HepG2 (cell line): ENCODE measurements around the gene SF3B6. TPM values are rescaled to one million over a fixed set of nuclear protein-coding genes. Genes with fewer than 3 reads are reported as not detected.

ENCODE experiments used
- ATAC-seq: fragments of 200-7000 bp; cut with Tn5 transposase; 3 replicates; pipeline ENCODE4 v1.9.1; 2020; ENCODE audit warnings: mild to moderate bottlenecking, moderate library complexity
- BruUV-seq: library from RNA; stranded (reverse); fragments of 400-500 nt; replicated peaks from 2 replicates; lab custom pipeline; 2021; lab: Mats Ljungman, UMichigan
- CTCF ChIA-PET: fragments of 300-600 bp; formaldehyde crosslinking; extraction: SDS; loops from one replicate; lab custom pipeline; 2021; ENCODE audit warnings: low total read pairs, inconsistent platforms, low intra/inter-chr PET ratio; lab: Yijun Ruan, JAX
- POLR2A ChIA-PET: fragments of 350-600 bp; sonication (Branson Sonifier 250); formaldehyde crosslinking; loops from one replicate; lab custom pipeline; 2020; ENCODE audit warnings: antibody characterized with exemption, inconsistent platforms; lab: Yijun Ruan, JAX
- DNase-seq: peaks from one replicate; pipeline ENCODE4 v3.0.0-alpha.2; 2015; ENCODE audit warnings: low spot score
- FAIRE-seq: peaks from 3 replicates; lab custom pipeline; 2011; peaks lifted over from hg19 to GRCh38; lab: Jason Lieb, UNC
- H2AFZ ChIP-seq: one replicate; pipeline ENCODE4 v1.6.1; 2011; ENCODE audit warnings: low read length, inconsistent platforms
- H3K27ac ChIP-seq: fragments of 300-600 bp; 3 replicates; pipeline ENCODE4 v1.8.0; 2011; ENCODE audit warnings: mixed run types, mild to moderate bottlenecking, mixed read lengths, low read length, inconsistent platforms; ENCODE audit not compliant: insufficient read depth; ENCODE audit errors: extremely low read length
- H3K27me3 ChIP-seq, 2 experiments: fragments of 200-600 bp in 1 of 2; 2 replicates in 1 of 2; 3 replicates in 1 of 2; pipeline versions ENCODE4 v1.6.0 to v1.8.0; 2011; ENCODE audit warnings: low read length in 2 of 2, mild to moderate bottlenecking in 2 of 2, moderate library complexity in 2 of 2, inconsistent platforms in 1 of 2; ENCODE audit not compliant: insufficient read depth in 2 of 2, control insufficient read depth in 1 of 2
- H3K36me3 ChIP-seq, 2 experiments: fragments of 200-600 bp in 1 of 2; replicated peaks in 1 of 2; 2 replicates in 1 of 2; 3 replicates in 1 of 2; pipeline versions ENCODE4 v1.5.1 to v1.8.0; 2011; ENCODE audit warnings: low read length in 2 of 2, inconsistent platforms in 1 of 2; ENCODE audit not compliant: insufficient read depth in 2 of 2, control insufficient read depth in 1 of 2
- H3K4me1 ChIP-seq: 2 replicates; pipeline ENCODE4 v1.5.1; 2012; ENCODE audit warnings: low read length, inconsistent platforms; ENCODE audit not compliant: insufficient read depth
- H3K4me2 ChIP-seq: 2 replicates; pipeline ENCODE4 v1.6.0; 2011; ENCODE audit warnings: low read depth, low read length, inconsistent platforms
- H3K4me3 ChIP-seq, 3 experiments: fragments of 200-600 bp in 1 of 3; sonication (generic), shearing (Covaris generic) in 1 of 3; replicated peaks in 1 of 3; 2 replicates each; pipeline ENCODE4 v1.5.1; 2011 to 2016; ENCODE audit warnings: low read length in 3 of 3, inconsistent platforms in 2 of 3, low read depth in 2 of 3, mild to moderate bottlenecking in 2 of 3, control low read depth in 1 of 3, mixed read lengths in 1 of 3; ENCODE audit not compliant: insufficient read depth in 1 of 3
- H3K79me2 ChIP-seq: one replicate; pipeline ENCODE4 v1.6.1; 2011; ENCODE audit warnings: low read length, inconsistent platforms; ENCODE audit not compliant: insufficient read depth
- H3K9ac ChIP-seq: 2 replicates; pipeline ENCODE4 v1.6.0; 2011; ENCODE audit warnings: mild to moderate bottlenecking, low read depth, low read length, inconsistent platforms; ENCODE audit not compliant: insufficient read depth
- H3K9me3 ChIP-seq: 2 replicates; pipeline ENCODE4 v1.5.1; 2012; ENCODE audit warnings: mild to moderate bottlenecking, low read length
- H4K20me1 ChIP-seq: 2 replicates; pipeline ENCODE4 v1.6.0; 2011; ENCODE audit warnings: inconsistent platforms, mild to moderate bottlenecking, low read length, moderate library complexity; ENCODE audit not compliant: insufficient read depth
- AGO2 ChIP-seq: fragments of 200-400 bp; formaldehyde crosslinking; optimal IDR thresholded peaks from 2 replicates; pipeline ENCODE3; 2017; ENCODE audit warnings: mild to moderate bottlenecking, low read depth, low read length, moderate library complexity
- DMAP1 ChIP-seq: IDR thresholded peaks from 2 replicates; pipeline ENCODE4 v1.6.1; 2016
- HNRNPL ChIP-seq: fragments of 200-400 bp; formaldehyde crosslinking; IDR thresholded peaks from 2 replicates; pipeline ENCODE4 v1.6.1; 2017; ENCODE audit warnings: mild to moderate bottlenecking, low read depth, low read length
- RBAK ChIP-seq: sonication (generic); formaldehyde crosslinking; IDR thresholded peaks from 2 replicates; pipeline ENCODE4 v1.5.1; 2020; ENCODE audit warnings: mild to moderate bottlenecking, missing genetic modification reagents
- SMAD1 ChIP-seq: sonication (generic); formaldehyde crosslinking; IDR thresholded peaks from 2 replicates; pipeline ENCODE4 v1.4.0; 2020; ENCODE audit warnings: missing genetic modification reagents, low read depth, mild to moderate bottlenecking, borderline replicate concordance
- SP5 ChIP-seq: IDR thresholded peaks from 2 replicates; pipeline ENCODE4 v1.6.1; 2016; ENCODE audit warnings: low read depth, borderline replicate concordance
- ZBTB7A ChIP-seq: sonication (generic); formaldehyde crosslinking; IDR thresholded peaks from 2 replicates; pipeline ENCODE4 v1.8.0; 2022; ENCODE audit warnings: mild to moderate bottlenecking, missing genetic modification reagents
- ZMAT3 ChIP-seq: sonication (generic); formaldehyde crosslinking; conservative IDR thresholded peaks from 2 replicates; pipeline ENCODE4 v1.7.0; 2021; ENCODE audit warnings: missing genetic modification reagents
- ZNF207 ChIP-seq: fragments of 450-650 bp; IDR thresholded peaks from 2 replicates; pipeline ENCODE4 v1.6.1; 2016; ENCODE audit warnings: antibody characterized with exemption, borderline replicate concordance
- ZNF577 ChIP-seq: sonication (generic); formaldehyde crosslinking; IDR thresholded peaks from 2 replicates; pipeline ENCODE4 v1.4.0; 2020; ENCODE audit warnings: mild to moderate bottlenecking, low read depth, missing genetic modification reagents, borderline replicate concordance
- ZNF790 ChIP-seq: sonication (generic); formaldehyde crosslinking; IDR thresholded peaks from 2 replicates; pipeline ENCODE4 v1.8.0; 2022; ENCODE audit warnings: missing genetic modification reagents, mild to moderate bottlenecking, borderline replicate concordance
- ZNF839 ChIP-seq: sonication (generic); formaldehyde crosslinking; IDR thresholded peaks from 2 replicates; pipeline ENCODE4 v1.4.0; 2020; ENCODE audit warnings: missing genetic modification reagents, mild to moderate bottlenecking, borderline replicate concordance
- whole genome bisulfite sequencing: methylation state at CpG from one replicate; pipeline ENCODE4 v1.1.6; 2017; ENCODE audit warnings: low lambda C conversion rate; 5-methylcytosine and 5-hydroxymethylcytosine counted together
- in situ Hi-C: cut with HindIII; loops from 2 replicates; pipeline ENCODE4 v1.10.0; 2017; ENCODE audit warnings: low pct_unique_long_range_greater_than_20kb; ENCODE audit not compliant: extremely low pct_ligation_motif_present
- intact Hi-C: fragments of 100-400 bp; cut with micrococcal nuclease; formaldehyde crosslinking; loops from one replicate; pipeline ENCODE4 v1.10.0; 2022; ENCODE audit not compliant: unreplicated experiment
- polyA plus RNA-seq, 8 experiments: library from polyadenylated mRNA; depleted of rRNA in 3 of 8; stranded (reverse) in 7 of 8; unstranded in 1 of 8; fragments of >200 nt; fragmentation: Illumina TruSeq in 4 of 8; extraction: Trizol in 4 of 8; gene quantifications; 2 replicates each; pipeline versions ENCODE4 v1.2.1 to v1.2.3, GENCODE V29; 2011 to 2016; ENCODE audit warnings: low read depth in 4 of 8, missing spikeins in 1 of 8, mixed read lengths in 1 of 8; ENCODE audit not compliant: insufficient read depth in 1 of 8
- total RNA-seq, 5 experiments: library from RNA; depleted of rRNA; stranded (reverse); fragments of >200 nt; fragmentation: Illumina TruSeq; extraction: Trizol; gene quantifications; 2 replicates each; pipeline ENCODE4 v1.2.3, GENCODE V29; 2016; ENCODE audit warnings: low read depth in 1 of 5
- TF ChIP-seq, protein P1 (sequence below): IDR thresholded peaks from 2 replicates; pipeline ENCODE4 v1.6.1; 2016; ENCODE audit warnings: low read depth
- TF ChIP-seq, protein P2 (sequence below): sonication (generic); formaldehyde crosslinking; conservative IDR thresholded peaks from 2 replicates; pipeline ENCODE4 v1.8.0; 2022; ENCODE audit warnings: mild to moderate bottlenecking, moderate library complexity, missing genetic modification reagents
- TF ChIP-seq, protein P3 (sequence below): sonication (generic); formaldehyde crosslinking; IDR thresholded peaks from 2 replicates; pipeline ENCODE4 v1.4.0; 2020; ENCODE audit warnings: missing genetic modification reagents

Gene SF3B6
- total and polyA plus RNA-seq, 2 of the 13 experiments (the other 11 are each of a cell fraction or from before 2014, with no cell fraction given): 177 to 182 TPM

DNA sequence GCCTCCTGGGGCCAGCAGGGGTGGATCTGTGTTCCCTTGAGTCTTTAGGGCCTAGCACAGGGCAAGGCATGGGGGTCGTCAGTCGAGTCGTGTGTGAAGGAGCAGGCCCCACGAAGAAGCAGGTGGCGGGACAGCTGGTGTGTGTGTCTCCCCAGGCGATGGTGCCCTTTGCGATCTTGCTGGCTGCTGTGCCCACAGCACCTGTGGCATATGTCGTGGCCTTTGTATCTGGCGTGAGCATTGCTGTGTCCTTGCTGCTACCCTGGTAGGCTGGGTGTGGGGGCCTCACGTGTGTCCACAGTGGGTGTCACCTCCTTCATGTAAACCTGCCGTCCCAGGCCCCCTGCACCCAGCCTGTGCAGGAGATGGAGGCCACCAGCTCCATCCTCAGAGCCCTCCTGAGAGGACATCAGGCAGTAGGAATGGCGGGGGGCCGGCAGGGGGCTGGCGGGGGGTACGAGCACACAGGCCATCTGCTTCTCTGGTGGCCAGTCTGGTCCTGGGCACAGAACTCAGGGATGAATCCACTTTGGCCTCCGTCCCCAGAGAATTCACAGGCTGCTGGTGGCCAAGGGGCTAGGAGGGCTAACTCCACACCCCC, 53.1 kb downstream of the SF3B6 start:
- H3K9ac ChIP-seq: no peak overlapping the region
- FAIRE-seq (no peak), ATAC-seq (peak; percentile 0; the same call in 2 of the 3 replicates), DNase-seq (no peak)
- no peak overlapping the region for H3K4me3 ChIP-seq
- H3K27ac ChIP-seq: peak overlapping the region; percentile 10
- in situ Hi-C loops: loop anchor here (5.0 to 10.0 kb wide), 2 partner anchors 39 to 142 kb away; no protein-coding TSS in a partner anchor
- H2AFZ ChIP-seq: no peak overlapping the region
- intact Hi-C loops: no loop called here
- no peaks in the 10 kb centered on the region for H3K27me3 ChIP-seq
- H3K9me3 ChIP-seq: no peaks in the 10 kb centered on the region
- H3K4me2 ChIP-seq: peak overlapping the region; percentile 41; the same call in 1 of the 2 replicates
- no TSS peak for BruUV-seq
- H3K4me1 ChIP-seq: peaks cover 37% of the 10 kb centered on the region
- 89% methylated on average over 13 of the region's 16 CpGs for WGBS
- H3K79me2 ChIP-seq: no peaks in the 10 kb centered on the region
- ChIA-PET CTCF (interaction anchor here (3.2 to 3.4 kb wide), 2 partner anchors 37 to 141 kb away, joined by 36 to 37 read pairs; no protein-coding TSS in a partner anchor), POLR2A (interaction anchor here (0.6 to 5.2 kb wide), 11 partner anchors 7 to 96 kb away, joined by 3 to 23 read pairs (median 14); partner anchors contain the start of genes ATAD2B, SF3B6, TP53I3 and WDCP)
- no peaks in the 10 kb centered on the region for H4K20me1 ChIP-seq
- peaks cover 9 to 20% of the 10 kb centered on the region in 2 experiments; a peak in 4 of 5 replicates for H3K36me3 ChIP-seq
- TF ChIP-seq HNRNPL (0 out of 2 replicates have a peak, but pooled peaks have one; percentile 37), DMAP1 (CRISPR knock-in tag) (no peak), ZNF839 (CRISPR knock-in tag) (0 out of 2 replicates have a peak, but pooled peaks have one; percentile 1), SP5 (CRISPR knock-in tag) (no peak), AGO2 (peak; percentile 21), ZBTB7A (CRISPR knock-in tag) (0 out of 2 replicates have a peak, but pooled peaks have one; percentile 2), SMAD1 (CRISPR knock-in tag) (no peak), ZNF790 (CRISPR knock-in tag) (0 out of 2 replicates have a peak, but pooled peaks have one; percentile 39), RBAK (CRISPR knock-in tag) (0 out of 2 replicates have a peak, but pooled peaks have one; percentile 2), ZNF577 (CRISPR knock-in tag) (no peak), ZNF207 (no peak), ZMAT3 (CRISPR knock-in tag) (no peak)
- TF ChIP-seq, protein P1, sequence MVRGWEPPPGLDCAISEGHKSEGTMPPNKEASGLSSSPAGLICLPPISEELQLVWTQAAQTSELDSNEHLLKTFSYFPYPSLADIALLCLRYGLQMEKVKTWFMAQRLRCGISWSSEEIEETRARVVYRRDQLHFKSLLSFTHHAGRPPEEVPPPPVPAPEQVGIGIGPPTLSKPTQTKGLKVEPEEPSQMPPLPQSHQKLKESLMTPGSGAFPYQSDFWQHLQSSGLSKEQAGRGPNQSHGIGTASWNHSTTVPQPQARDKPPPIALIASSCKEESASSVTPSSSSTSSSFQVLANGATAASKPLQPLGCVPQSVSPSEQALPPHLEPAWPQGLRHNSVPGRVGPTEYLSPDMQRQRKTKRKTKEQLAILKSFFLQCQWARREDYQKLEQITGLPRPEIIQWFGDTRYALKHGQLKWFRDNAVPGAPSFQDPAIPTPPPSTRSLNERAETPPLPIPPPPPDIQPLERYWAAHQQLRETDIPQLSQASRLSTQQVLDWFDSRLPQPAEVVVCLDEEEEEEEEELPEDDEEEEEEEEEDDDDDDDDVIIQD (CRISPR knock-in tag): no peak
- TF ChIP-seq, protein P2, sequence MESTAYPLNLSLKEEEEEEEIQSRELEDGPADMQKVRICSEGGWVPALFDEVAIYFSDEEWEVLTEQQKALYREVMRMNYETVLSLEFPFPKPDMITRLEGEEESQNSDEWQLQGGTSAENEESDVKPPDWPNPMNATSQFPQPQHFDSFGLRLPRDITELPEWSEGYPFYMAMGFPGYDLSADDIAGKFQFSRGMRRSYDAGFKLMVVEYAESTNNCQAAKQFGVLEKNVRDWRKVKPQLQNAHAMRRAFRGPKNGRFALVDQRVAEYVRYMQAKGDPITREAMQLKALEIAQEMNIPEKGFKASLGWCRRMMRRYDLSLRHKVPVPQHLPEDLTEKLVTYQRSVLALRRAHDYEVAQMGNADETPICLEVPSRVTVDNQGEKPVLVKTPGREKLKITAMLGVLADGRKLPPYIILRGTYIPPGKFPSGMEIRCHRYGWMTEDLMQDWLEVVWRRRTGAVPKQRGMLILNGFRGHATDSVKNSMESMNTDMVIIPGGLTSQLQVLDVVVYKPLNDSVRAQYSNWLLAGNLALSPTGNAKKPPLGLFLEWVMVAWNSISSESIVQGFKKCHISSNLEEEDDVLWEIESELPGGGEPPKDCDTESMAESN (CRISPR knock-in tag): no peak
- TF ChIP-seq, protein P3, sequence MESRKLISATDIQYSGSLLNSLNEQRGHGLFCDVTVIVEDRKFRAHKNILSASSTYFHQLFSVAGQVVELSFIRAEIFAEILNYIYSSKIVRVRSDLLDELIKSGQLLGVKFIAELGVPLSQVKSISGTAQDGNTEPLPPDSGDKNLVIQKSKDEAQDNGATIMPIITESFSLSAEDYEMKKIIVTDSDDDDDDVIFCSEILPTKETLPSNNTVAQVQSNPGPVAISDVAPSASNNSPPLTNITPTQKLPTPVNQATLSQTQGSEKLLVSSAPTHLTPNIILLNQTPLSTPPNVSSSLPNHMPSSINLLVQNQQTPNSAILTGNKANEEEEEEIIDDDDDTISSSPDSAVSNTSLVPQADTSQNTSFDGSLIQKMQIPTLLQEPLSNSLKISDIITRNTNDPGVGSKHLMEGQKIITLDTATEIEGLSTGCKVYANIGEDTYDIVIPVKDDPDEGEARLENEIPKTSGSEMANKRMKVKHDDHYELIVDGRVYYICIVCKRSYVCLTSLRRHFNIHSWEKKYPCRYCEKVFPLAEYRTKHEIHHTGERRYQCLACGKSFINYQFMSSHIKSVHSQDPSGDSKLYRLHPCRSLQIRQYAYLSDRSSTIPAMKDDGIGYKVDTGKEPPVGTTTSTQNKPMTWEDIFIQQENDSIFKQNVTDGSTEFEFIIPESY (CRISPR knock-in tag): no peak
